ENCODE results near the gene RABL2B.

RABL2B gene

GRCh38 chr22:50735739-50736030 lies 47.8 kb downstream of the RABL2B start:
- Histone ChIP-seq H3K36me3 (ENCODE audit: insufficient read depth, low read length) (no peaks in the 10 kb centered on the region), H3K4me3 (ENCODE audit: low read depth in 1 of 2, low read length in 2 of 2) (no peak overlapping the region), H3K9me3 (ENCODE audit: insufficient read depth, low read length, severe bottlenecking) (no peaks in the 10 kb centered on the region), H3K4me1 (ENCODE audit: insufficient read depth, low read length) (peaks cover 8% of the 10 kb centered on the region), H4K20me1 (ENCODE audit: insufficient read depth, low read length) (no peaks in the 10 kb centered on the region), H3K27ac (ENCODE audit: low read length) (no peak overlapping the region), H3K4me2 (ENCODE audit: insufficient read depth, low read length) (no peak overlapping the region), H2AFZ (ENCODE audit: low read depth, low read length) (no peak overlapping the region), H3K79me2 (ENCODE audit: insufficient read depth, low read length) (no peaks in the 10 kb centered on the region), H3K27me3 (ENCODE audit: insufficient read depth, low read length, poor library complexity) (peaks cover 8% of the 10 kb centered on the region), H3K9ac (ENCODE audit: low read depth, low read length) (no peak overlapping the region)
- no peak for TF ChIP-seq EZH2 (IDR thresholded peaks at IDR 0.05; ENCODE audit: borderline replicate concordance, low read depth, low read length, severe bottlenecking)
- no peak for TF ChIP-seq CTCF (IDR thresholded peaks at IDR 0.05; ENCODE audit: borderline replicate concordance, extremely low read depth, low read length, poor library complexity, severe bottlenecking)
- no peak for ATAC-seq (ENCODE audit: insufficient read depth, low read depth)
- no peak for DNase-seq

GRCh38 chr22:50734986-50735738 lies 48.3 kb downstream of the RABL2B start:
- H3K4me2 ChIP-seq (ENCODE audit: insufficient read depth, low read length): no peak overlapping the region
- no peak overlapping the region for H3K4me3 ChIP-seq (ENCODE audit: low read depth in 1 of 2, low read length in 2 of 2)
- ATAC-seq (ENCODE audit: insufficient read depth, low read depth) (no peak), DNase-seq (no peak)
- no peaks in the 10 kb centered on the region for H3K9me3 ChIP-seq (ENCODE audit: insufficient read depth, low read length, severe bottlenecking)
- no peaks in the 10 kb centered on the region for H3K36me3 ChIP-seq (ENCODE audit: insufficient read depth, low read length)
- no peak overlapping the region for H3K9ac ChIP-seq (ENCODE audit: low read depth, low read length)
- no peak overlapping the region for H3K27ac ChIP-seq (ENCODE audit: low read length)
- peaks cover 8% of the 10 kb centered on the region for H3K4me1 ChIP-seq (ENCODE audit: insufficient read depth, low read length)
- no peaks in the 10 kb centered on the region for H3K79me2 ChIP-seq (ENCODE audit: insufficient read depth, low read length)
- H2AFZ ChIP-seq (ENCODE audit: low read depth, low read length): no peak overlapping the region
- H3K27me3 ChIP-seq (ENCODE audit: insufficient read depth, low read length, poor library complexity): peaks cover 8% of the 10 kb centered on the region
- H4K20me1 ChIP-seq (ENCODE audit: insufficient read depth, low read length): no peaks in the 10 kb centered on the region
- TF ChIP-seq EZH2 (IDR thresholded peaks at IDR 0.05; ENCODE audit: borderline replicate concordance, low read depth, low read length, severe bottlenecking) (no peak), CTCF (IDR thresholded peaks at IDR 0.05; ENCODE audit: borderline replicate concordance, extremely low read depth, low read length, poor library complexity, severe bottlenecking) (no peak)

- peaks cover 8% of the 10 kb centered on the region for H3K27me3 ChIP-seq (ENCODE audit: insufficient read depth, low read length, poor library complexity)
- TF ChIP-seq CTCF (IDR thresholded peaks at IDR 0.05; ENCODE audit: borderline replicate concordance, extremely low read depth, low read length, poor library complexity, severe bottlenecking): no peak
- no peak for TF ChIP-seq EZH2 (IDR thresholded peaks at IDR 0.05; ENCODE audit: borderline replicate concordance, low read depth, low read length, severe bottlenecking)
Measured at GRCh38 chr22:50734343-50734771, 49.1 kb downstream of the RABL2B start.

More at GRCh38 chr22:50734343-50734771, 49.1 kb downstream of the RABL2B start:
- H2AFZ ChIP-seq (ENCODE audit: low read depth, low read length): no peak overlapping the region
- H3K4me2 ChIP-seq (ENCODE audit: insufficient read depth, low read length): no peak overlapping the region
- no peaks in the 10 kb centered on the region for H3K79me2 ChIP-seq (ENCODE audit: insufficient read depth, low read length)
- peaks cover 8% of the 10 kb centered on the region for H3K4me1 ChIP-seq (ENCODE audit: insufficient read depth, low read length)
- H3K9me3 ChIP-seq (ENCODE audit: insufficient read depth, low read length, severe bottlenecking): no peaks in the 10 kb centered on the region
- H4K20me1 ChIP-seq (ENCODE audit: insufficient read depth, low read length): no peaks in the 10 kb centered on the region
- H3K4me3 ChIP-seq (ENCODE audit: low read depth in 1 of 2, low read length in 2 of 2): no peak overlapping the region
- DNase-seq (no peak), ATAC-seq (ENCODE audit: insufficient read depth, low read depth) (no peak)
- no peak overlapping the region for H3K9ac ChIP-seq (ENCODE audit: low read depth, low read length)
- H3K27ac ChIP-seq (ENCODE audit: low read length): no peak overlapping the region
- no peaks in the 10 kb centered on the region for H3K36me3 ChIP-seq (ENCODE audit: insufficient read depth, low read length)
